Measurements from ENCODE around the gene TENM4. TPM values are rescaled to one million over a fixed set of nuclear protein-coding genes. Genes with fewer than 3 reads are reported as not detected.
A peak's percentile ranks its signal among the peaks of the same experiment; 100 is the strongest.

Gene TENM4
- polyA plus RNA-seq, 2 of the 4 experiments (the other 2 are of a cell fraction): 0.06 to 0.31 TPM

DNA sequence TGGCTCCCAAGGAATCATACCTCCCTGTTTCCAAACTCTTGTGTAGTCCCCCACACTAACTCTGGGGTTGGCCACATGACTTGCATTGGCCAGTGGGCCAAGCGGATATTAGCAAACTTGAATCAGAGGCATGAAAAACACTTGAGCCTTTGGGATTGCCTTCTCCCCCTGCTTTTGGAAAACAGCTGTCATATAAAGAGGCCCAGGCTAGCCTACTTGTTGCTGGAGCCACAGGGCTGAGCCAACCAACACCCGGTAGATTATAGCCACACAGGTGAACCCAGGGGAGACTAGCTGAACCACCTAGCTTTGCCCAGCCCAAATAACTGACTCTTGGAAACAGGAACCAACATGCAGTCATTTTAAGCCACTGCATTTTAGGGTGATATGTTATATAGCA is 354.8 kb downstream of the TENM4 start:
- H3K27ac ChIP-seq: peak overlapping the region; percentile 89 to 93
- FAIRE-seq (no peak), DNase-seq (ENCODE audit: low read depth in 1 of 2, low spot score in 1 of 2) (no peak), ATAC-seq (no peak)
- H3K9me3 ChIP-seq: no peaks in the 10 kb centered on the region
- CTCF ChIA-PET: interaction anchor here (1.0 to 2.9 kb wide), 2 partner anchors 13 to 14 kb away, joined by 4 to 13 read pairs; no protein-coding TSS in a partner anchor
- no peak overlapping the region for H3K4me3 ChIP-seq
- TF ChIP-seq HEYL (CRISPR knock-in tag; IDR thresholded peaks at IDR 0.05) (no peak), CHD4 (IDR thresholded peaks at IDR 0.05; ENCODE audit: borderline replicate concordance) (no peak), CHD2 (IDR thresholded peaks at IDR 0.05; ENCODE audit: low read length, partially characterized antibody) (no peak), RCOR1 (IDR thresholded peaks at IDR 0.05; ENCODE audit: low read depth, low read length) (no peak), MYC (IDR thresholded peaks at IDR 0.05; ENCODE audit: borderline replicate concordance, low read length) (no peak), HOXA7 (CRISPR knock-in tag; IDR thresholded peaks at IDR 0.05) (no peak), CBX2 (IDR thresholded peaks at IDR 0.05; ENCODE audit: borderline replicate concordance, low read depth) (no peak), ESRRA (IDR thresholded peaks at IDR 0.05; ENCODE audit: borderline replicate concordance, low read length) (no peak), JUN (IDR thresholded peaks at IDR 0.05) (no peak), RFX5 (IDR thresholded peaks at IDR 0.05) (no peak)
- TF ChIP-seq, protein P1, sequence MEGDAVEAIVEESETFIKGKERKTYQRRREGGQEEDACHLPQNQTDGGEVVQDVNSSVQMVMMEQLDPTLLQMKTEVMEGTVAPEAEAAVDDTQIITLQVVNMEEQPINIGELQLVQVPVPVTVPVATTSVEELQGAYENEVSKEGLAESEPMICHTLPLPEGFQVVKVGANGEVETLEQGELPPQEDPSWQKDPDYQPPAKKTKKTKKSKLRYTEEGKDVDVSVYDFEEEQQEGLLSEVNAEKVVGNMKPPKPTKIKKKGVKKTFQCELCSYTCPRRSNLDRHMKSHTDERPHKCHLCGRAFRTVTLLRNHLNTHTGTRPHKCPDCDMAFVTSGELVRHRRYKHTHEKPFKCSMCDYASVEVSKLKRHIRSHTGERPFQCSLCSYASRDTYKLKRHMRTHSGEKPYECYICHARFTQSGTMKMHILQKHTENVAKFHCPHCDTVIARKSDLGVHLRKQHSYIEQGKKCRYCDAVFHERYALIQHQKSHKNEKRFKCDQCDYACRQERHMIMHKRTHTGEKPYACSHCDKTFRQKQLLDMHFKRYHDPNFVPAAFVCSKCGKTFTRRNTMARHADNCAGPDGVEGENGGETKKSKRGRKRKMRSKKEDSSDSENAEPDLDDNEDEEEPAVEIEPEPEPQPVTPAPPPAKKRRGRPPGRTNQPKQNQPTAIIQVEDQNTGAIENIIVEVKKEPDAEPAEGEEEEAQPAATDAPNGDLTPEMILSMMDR (IDR thresholded peaks at IDR 0.05): no peak
- TF ChIP-seq, protein P2, sequence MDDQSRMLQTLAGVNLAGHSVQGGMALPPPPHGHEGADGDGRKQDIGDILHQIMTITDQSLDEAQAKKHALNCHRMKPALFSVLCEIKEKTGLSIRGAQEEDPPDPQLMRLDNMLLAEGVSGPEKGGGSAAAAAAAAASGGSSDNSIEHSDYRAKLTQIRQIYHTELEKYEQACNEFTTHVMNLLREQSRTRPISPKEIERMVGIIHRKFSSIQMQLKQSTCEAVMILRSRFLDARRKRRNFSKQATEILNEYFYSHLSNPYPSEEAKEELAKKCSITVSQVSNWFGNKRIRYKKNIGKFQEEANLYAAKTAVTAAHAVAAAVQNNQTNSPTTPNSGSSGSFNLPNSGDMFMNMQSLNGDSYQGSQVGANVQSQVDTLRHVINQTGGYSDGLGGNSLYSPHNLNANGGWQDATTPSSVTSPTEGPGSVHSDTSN (IDR thresholded peaks at IDR 0.05): no peak
- H3K4me2 ChIP-seq: peak overlapping the region; percentile 85
- H3K4me1 ChIP-seq: peaks cover 53% of the 10 kb centered on the region
- POLR2A ChIA-PET: no interaction called here
- 90% methylated on average over 2 of the region's 2 CpGs for WGBS (ENCODE audit: missing lambda C conversion rate)

DNA sequence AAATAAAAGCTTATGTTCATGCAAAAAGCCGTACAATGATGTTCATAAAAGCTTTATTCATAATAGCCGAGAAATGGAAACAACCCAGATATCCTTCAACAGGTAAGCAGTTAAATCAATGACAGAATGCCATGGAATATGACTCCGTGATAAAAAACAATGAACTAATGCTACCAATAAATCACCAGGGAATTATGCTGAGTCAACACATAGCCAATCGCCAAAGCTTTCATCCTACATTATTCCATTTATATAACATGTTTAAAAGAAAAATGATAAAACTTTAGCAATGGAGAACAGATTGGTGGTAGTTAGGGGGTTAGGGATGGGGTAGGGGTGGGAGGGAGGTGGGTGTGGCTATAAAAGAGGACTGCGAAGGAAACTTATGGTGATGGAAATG is 356.4 kb downstream of the TENM4 start:
- no peak overlapping the region for H3K4me3 ChIP-seq
- FAIRE-seq (no peak), DNase-seq (ENCODE audit: low read depth in 1 of 2, low spot score in 1 of 2) (no peak), ATAC-seq (no peak)
- ChIA-PET POLR2A (no interaction called here), CTCF (interaction anchor here (1.1 to 3.1 kb wide), 3 partner anchors 15 to 439 kb away, joined by 3 to 16 read pairs (median 4); no protein-coding TSS in a partner anchor)
- no peak overlapping the region for H3K4me2 ChIP-seq
- H3K27ac ChIP-seq: peak overlapping the region; percentile 4 to 45; a peak in 1 of 6 replicates
- TF ChIP-seq MAFK (IDR thresholded peaks at IDR 0.05; ENCODE audit: partially characterized antibody) (peak; percentile 88), RAD21 (conservative IDR thresholded peaks at IDR 0.05 in 1 of 2, IDR thresholded peaks at IDR 0.05 in 1 of 2) (no peak)
- 92% methylated on average over 5 of the region's 5 CpGs for WGBS (ENCODE audit: missing lambda C conversion rate)
- no peaks in the 10 kb centered on the region for H3K9me3 ChIP-seq
- H3K4me1 ChIP-seq: peaks cover 45% of the 10 kb centered on the region

DNA sequence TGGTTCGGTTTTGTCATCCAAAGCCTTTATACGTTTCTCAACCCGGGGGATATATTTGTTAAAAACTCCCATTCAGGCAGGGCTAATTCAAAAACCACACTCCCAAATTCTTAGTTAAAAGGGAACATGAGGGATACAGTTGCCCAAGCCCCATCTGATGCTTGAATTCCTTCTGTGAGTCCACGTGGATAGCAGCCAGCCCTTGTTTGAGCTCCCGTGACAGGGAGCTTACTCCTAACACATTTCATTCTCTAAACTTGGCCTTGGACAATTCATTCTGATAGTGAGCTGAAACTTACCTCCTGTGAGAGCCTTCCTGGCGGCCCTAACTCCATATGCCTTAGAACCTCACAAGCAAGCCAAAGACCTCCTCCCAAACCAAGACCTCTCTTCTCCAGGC is 357.5 kb downstream of the TENM4 start:
- Histone ChIP-seq H3K4me1 (peaks cover 35% of the 10 kb centered on the region), H3K4me2 (no peak overlapping the region), H3K4me3 (no peak overlapping the region), H3K27ac (peak overlapping the region; percentile 22 to 63; a peak in 3 of 6 replicates), H3K9me3 (no peaks in the 10 kb centered on the region)
- WGBS (ENCODE audit: missing lambda C conversion rate): 76% methylated on average over 6 of the region's 6 CpGs
- CTCF ChIA-PET: interaction anchor here (0.8 to 3.1 kb wide), 3 partner anchors 8 to 20 kb away, joined by 3 to 16 read pairs (median 4); no protein-coding TSS in a partner anchor
- no peak for ATAC-seq
- no peak for DNase-seq (ENCODE audit: low read depth in 1 of 2, low spot score in 1 of 2)
- TF ChIP-seq, protein P3, sequence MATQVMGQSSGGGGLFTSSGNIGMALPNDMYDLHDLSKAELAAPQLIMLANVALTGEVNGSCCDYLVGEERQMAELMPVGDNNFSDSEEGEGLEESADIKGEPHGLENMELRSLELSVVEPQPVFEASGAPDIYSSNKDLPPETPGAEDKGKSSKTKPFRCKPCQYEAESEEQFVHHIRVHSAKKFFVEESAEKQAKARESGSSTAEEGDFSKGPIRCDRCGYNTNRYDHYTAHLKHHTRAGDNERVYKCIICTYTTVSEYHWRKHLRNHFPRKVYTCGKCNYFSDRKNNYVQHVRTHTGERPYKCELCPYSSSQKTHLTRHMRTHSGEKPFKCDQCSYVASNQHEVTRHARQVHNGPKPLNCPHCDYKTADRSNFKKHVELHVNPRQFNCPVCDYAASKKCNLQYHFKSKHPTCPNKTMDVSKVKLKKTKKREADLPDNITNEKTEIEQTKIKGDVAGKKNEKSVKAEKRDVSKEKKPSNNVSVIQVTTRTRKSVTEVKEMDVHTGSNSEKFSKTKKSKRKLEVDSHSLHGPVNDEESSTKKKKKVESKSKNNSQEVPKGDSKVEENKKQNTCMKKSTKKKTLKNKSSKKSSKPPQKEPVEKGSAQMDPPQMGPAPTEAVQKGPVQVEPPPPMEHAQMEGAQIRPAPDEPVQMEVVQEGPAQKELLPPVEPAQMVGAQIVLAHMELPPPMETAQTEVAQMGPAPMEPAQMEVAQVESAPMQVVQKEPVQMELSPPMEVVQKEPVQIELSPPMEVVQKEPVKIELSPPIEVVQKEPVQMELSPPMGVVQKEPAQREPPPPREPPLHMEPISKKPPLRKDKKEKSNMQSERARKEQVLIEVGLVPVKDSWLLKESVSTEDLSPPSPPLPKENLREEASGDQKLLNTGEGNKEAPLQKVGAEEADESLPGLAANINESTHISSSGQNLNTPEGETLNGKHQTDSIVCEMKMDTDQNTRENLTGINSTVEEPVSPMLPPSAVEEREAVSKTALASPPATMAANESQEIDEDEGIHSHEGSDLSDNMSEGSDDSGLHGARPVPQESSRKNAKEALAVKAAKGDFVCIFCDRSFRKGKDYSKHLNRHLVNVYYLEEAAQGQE (IDR thresholded peaks at IDR 0.05): no peak
- TF ChIP-seq MYC (IDR thresholded peaks at IDR 0.05; ENCODE audit: borderline replicate concordance, low read length): no peak
- TF ChIP-seq HDAC2 (IDR thresholded peaks at IDR 0.05): no peak
- no peak for TF ChIP-seq KDM5A (IDR thresholded peaks at IDR 0.05)
- no peak for TF ChIP-seq NFE2L2 (conservative IDR thresholded peaks at IDR 0.05; ENCODE audit: low read length)
- TF ChIP-seq FOSB (CRISPR knock-in tag; IDR thresholded peaks at IDR 0.05): no peak
- no peak for TF ChIP-seq EHF (CRISPR knock-in tag; IDR thresholded peaks at IDR 0.05)
- POLR2A ChIA-PET: no interaction called here
- no peak for FAIRE-seq
